Hepatocyte (in vitro differentiated cells): ENCODE data around the gene SHQ1.

Experiments
- CTCF ChIP-seq: fragments of 200-600 bp; sonication (generic); IDR thresholded peaks from 2 replicates; pipeline ENCODE4 v1.5.1; 2016; ENCODE audit warnings: antibody characterized with exemption, mild to moderate bottlenecking; ENCODE audit not compliant: poor library complexity
- EZH2 ChIP-seq: fragments of 200-600 bp; sonication (generic); IDR thresholded peaks from 2 replicates; pipeline ENCODE4 v1.6.1; 2016; ENCODE audit warnings: antibody characterized with exemption, mild to moderate bottlenecking, borderline replicate concordance
- EZH2phosphoT487 ChIP-seq: fragments of 200-600 bp; sonication (generic); IDR thresholded peaks from one replicate; pipeline ENCODE4 v1.6.1; 2018; ENCODE audit warnings: antibody characterized with exemption, mild to moderate bottlenecking, low read depth, moderate library complexity; ENCODE audit not compliant: unreplicated experiment, severe bottlenecking

- no peak for TF ChIP-seq CTCF
- no peak for TF ChIP-seq EZH2phosphoT487
- no peak for TF ChIP-seq EZH2
Observed at GRCh38 chr3:72761410-72761809, 86.8 kb downstream of the SHQ1 start.
